Measurements from ENCODE around the gene DPEP1. TPM values are rescaled to one million over a fixed set of nuclear protein-coding genes. Genes with fewer than 3 reads are reported as not detected.

Gene DPEP1
- total RNA-seq, 6 experiments from 2014 or later: 0.93 TPM; not detected in 5

DNA sequence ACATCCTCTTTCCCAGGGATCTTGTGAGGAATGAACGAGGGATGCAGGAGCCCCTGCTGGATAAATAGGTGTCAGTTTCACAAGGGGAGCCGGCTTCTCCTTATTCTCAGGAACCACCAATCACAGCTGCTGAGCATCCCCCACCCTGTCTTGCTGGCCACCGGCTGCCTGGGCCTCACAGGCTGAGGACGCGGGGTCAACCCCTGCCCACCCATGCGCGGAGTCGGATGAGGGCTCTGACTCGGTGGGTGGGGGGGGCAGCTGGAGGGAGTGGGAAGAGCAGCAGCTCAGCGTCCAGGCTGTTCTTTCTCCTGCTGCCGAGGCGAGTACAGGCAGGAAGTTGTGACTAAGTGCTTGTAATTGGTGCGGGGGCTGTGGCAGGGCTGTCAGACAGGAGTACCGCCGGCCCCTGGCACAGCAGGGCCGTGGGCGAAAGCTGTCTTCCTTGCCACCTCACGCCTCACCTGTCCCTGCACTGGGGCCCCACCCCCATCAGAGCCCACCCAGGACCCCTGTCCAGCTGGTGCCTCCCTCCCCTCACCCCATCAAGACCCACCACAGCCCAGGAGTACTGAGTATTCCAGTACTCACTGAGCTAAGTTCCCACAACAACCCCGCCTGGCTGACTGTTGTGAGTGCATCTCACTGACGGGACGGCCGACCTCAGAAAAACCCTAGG, 11.0 kb upstream of the DPEP1 start:
- Histone ChIP-seq H3K4me3 (no peak overlapping the region), H3K36me3 (no peaks in the 10 kb centered on the region), H3K27me3 (no peaks in the 10 kb centered on the region), H3K4me1 (no peaks in the 10 kb centered on the region), H3K27ac (no peak overlapping the region), H3K9me3 (no peaks in the 10 kb centered on the region)
- TF ChIP-seq POLR2A (IDR thresholded peaks at IDR 0.05) (no peak), CTCF (IDR thresholded peaks at IDR 0.05) (no peak)
- 0% methylated on average over 4 of the region's 22 CpGs for WGBS (ENCODE audit: insufficient coverage, low coverage, low lambda C conversion rate, missing lambda C conversion rate)
- DNase-seq (no peak), ATAC-seq (peak; percentile 43 to 70 (median 52))
- intact Hi-C loops (cut with DNase I): no loop called here

DNA sequence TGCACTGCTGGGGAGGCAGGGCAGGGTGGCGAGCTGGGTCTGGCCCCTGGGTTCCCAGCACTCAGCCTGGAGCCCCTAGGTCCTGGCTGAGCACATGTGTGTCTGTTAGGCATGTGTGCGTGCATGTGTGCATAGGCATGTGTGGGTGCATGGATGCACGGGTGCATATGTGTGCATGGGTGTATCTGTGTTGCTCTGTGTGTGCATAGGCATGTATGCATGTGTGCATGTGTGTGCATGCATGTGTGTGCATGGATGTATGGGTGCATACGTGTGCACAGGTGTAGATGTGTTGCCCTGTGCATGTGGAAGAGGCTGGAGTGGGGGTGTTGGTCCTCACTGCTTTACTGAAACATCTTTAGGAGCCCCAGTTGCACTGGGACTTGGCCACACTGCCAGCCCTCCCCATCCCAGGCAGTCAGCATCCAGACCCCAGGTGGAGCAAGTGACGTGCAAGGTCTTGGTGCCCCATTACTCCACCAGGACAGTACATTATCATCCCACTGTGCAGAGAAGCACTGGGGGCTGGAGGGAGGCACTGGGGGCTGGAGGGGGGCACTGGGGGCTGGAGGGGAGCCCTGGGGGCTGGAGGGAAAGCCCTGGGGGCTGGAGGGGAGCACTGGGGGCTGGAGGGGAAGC, 10.4 kb upstream of the DPEP1 start:
- no peak overlapping the region for H3K27ac ChIP-seq
- peak in 2 of 4 donors; percentile 8 to 12 for ATAC-seq

DNA sequence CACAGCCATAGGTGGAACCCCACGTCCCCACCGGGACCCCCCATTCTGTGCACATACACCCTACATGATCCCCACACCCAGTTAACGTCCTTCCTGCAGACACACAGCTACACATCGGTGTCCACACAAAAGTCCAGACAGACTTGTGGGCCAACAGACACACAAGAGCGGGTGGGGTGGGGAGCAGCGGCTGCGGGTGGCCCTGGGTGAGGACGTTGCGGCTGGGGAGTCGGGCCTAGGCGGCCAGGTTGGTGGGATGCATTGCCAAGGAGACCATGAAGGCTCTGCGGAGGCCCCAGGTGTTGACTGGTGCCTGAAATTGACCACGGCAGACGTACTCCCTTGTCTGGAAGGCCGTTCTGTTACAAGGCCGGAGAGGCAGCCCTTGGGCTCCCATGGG, 8.7 kb upstream of the DPEP1 start:
- Histone ChIP-seq H3K36me3 (no peaks in the 10 kb centered on the region), H3K4me1 (no peaks in the 10 kb centered on the region), H3K27me3 (no peaks in the 10 kb centered on the region), H3K9me3 (no peaks in the 10 kb centered on the region), H3K4me3 (no peak overlapping the region), H3K27ac (no peak overlapping the region)
- TF ChIP-seq POLR2A (IDR thresholded peaks at IDR 0.05): no peak
- no peak for TF ChIP-seq CTCF (IDR thresholded peaks at IDR 0.05)
- intact Hi-C loops (cut with DNase I): no loop called here
- no peak for DNase-seq
- ATAC-seq: no peak
- 69% methylated on average over 7 of the region's 16 CpGs for WGBS (ENCODE audit: insufficient coverage, low coverage, low lambda C conversion rate, missing lambda C conversion rate)

More for the DNA sequence above, 10.4 kb upstream of the DPEP1 start:
- Histone ChIP-seq H3K27me3 (no peaks in the 10 kb centered on the region), H3K4me3 (no peak overlapping the region), H3K4me1 (no peaks in the 10 kb centered on the region), H3K9me3 (no peaks in the 10 kb centered on the region), H3K36me3 (no peaks in the 10 kb centered on the region)
- WGBS (ENCODE audit: insufficient coverage, low coverage, low lambda C conversion rate, missing lambda C conversion rate): no CpG with 5 or more reads among the region's 5 CpGs
- no peak for DNase-seq
- TF ChIP-seq POLR2A (IDR thresholded peaks at IDR 0.05): no peak
- TF ChIP-seq CTCF (IDR thresholded peaks at IDR 0.05): no peak
- intact Hi-C loops (cut with DNase I): no loop called here

- no peak overlapping the region for H3K4me3 ChIP-seq
- ATAC-seq: no peak
- H3K36me3 ChIP-seq: no peaks in the 10 kb centered on the region
- H3K4me1 ChIP-seq: no peaks in the 10 kb centered on the region
- TF ChIP-seq POLR2A (IDR thresholded peaks at IDR 0.05): no peak
- TF ChIP-seq CTCF (IDR thresholded peaks at IDR 0.05): no peak
- DNase-seq: no peak
- no peaks in the 10 kb centered on the region for H3K9me3 ChIP-seq
- intact Hi-C loops (cut with DNase I): no loop called here
- H3K27ac ChIP-seq: no peak overlapping the region
- H3K27me3 ChIP-seq: no peaks in the 10 kb centered on the region
- 60% methylated on average over 1 of the region's 34 CpGs for WGBS (ENCODE audit: insufficient coverage, low coverage, low lambda C conversion rate, missing lambda C conversion rate)
Measured at GRCh38 chr16:89605186-89605970, 8.1 kb upstream of the DPEP1 start.
